SK-N-SH treated with all-trans-retinoic acid at 6 μM for 48 hours (cell line): ENCODE data around the gene HOXA6.

Experiments used
- BACH2 ChIP-seq: fragments of 250-450 bp; sonication (Bioruptor Pico); IDR thresholded peaks from 2 replicates; pipeline ENCODE4 v1.9.0; 2021; ENCODE audit warnings: mild to moderate bottlenecking, borderline replicate concordance
- CSDC2 ChIP-seq: fragments of 250-450 bp; sonication (Bioruptor Pico); IDR thresholded peaks from 2 replicates; pipeline ENCODE4 v1.5.0; 2020; ENCODE audit warnings: mild to moderate bottlenecking, moderate library complexity
- ISL1 ChIP-seq: fragments of 250-450 bp; sonication (Bioruptor Pico); IDR thresholded peaks from 2 replicates; pipeline ENCODE4 v2.1.2; 2022; ENCODE audit warnings: mild to moderate bottlenecking, moderate library complexity
- SNAI2 ChIP-seq: fragments of 250-450 bp; sonication (Bioruptor Pico); IDR thresholded peaks from 2 replicates; pipeline ENCODE4 v1.5.0; 2020; ENCODE audit warnings: mild to moderate bottlenecking, moderate library complexity
- ZFP3 ChIP-seq: fragments of 250-450 bp; sonication (Bioruptor Pico); IDR thresholded peaks from 2 replicates; pipeline ENCODE4 v1.5.0; 2020; ENCODE audit warnings: mild to moderate bottlenecking, moderate library complexity
- ZFP30 ChIP-seq: fragments of 450-650 bp; formaldehyde crosslinking; IDR thresholded peaks from 2 replicates; pipeline ENCODE4 v1.5.0; 2022; ENCODE audit warnings: mild to moderate bottlenecking, moderate library complexity
- TF ChIP-seq, protein P1 (sequence below): fragments of 250-450 bp; sonication (Bioruptor Pico); IDR thresholded peaks from 2 replicates; pipeline ENCODE4 v1.8.0; 2020; ENCODE audit warnings: mild to moderate bottlenecking, moderate library complexity, borderline replicate concordance
- TF ChIP-seq, protein P2 (sequence below): fragments of 250-450 bp; sonication (Bioruptor Pico); IDR thresholded peaks from 2 replicates; pipeline ENCODE4 v1.5.1; 2020; ENCODE audit warnings: low read depth, mild to moderate bottlenecking, moderate library complexity
- TF ChIP-seq, protein P3 (sequence below): fragments of 250-450 bp; sonication (Bioruptor Pico); IDR thresholded peaks from 2 replicates; pipeline ENCODE4 v1.8.0; 2021; ENCODE audit warnings: low read depth, mild to moderate bottlenecking, moderate library complexity, borderline replicate concordance

DNA sequence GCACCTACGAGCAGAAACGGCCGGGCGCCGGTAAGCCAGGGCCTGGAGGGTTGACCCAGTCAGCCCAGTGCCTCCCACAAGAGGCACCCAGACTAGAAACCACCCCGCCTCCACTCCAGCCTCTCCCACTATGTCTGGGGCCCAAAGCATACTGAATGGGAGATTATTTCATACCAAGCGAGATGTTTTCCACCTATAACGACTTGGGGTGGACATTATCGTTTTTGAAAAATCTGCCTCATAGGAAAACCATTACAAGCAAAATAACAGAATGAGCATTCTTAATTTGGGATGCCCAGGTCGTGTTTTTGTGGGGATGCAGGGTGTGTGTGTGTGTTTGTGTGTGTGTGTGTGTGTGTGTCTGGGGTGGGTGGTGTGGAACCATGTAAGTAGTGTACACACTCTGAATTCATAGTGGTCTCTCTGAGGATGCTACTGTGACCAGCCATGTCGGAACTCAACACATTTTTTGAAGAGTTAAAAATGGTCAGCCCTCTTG is 1.6 kb downstream of the HOXA6 start:
- no peak for TF ChIP-seq ZFP3 (CRISPR knock-in tag)
- no peak for TF ChIP-seq BACH2 (CRISPR knock-in tag)
- TF ChIP-seq, protein P1, sequence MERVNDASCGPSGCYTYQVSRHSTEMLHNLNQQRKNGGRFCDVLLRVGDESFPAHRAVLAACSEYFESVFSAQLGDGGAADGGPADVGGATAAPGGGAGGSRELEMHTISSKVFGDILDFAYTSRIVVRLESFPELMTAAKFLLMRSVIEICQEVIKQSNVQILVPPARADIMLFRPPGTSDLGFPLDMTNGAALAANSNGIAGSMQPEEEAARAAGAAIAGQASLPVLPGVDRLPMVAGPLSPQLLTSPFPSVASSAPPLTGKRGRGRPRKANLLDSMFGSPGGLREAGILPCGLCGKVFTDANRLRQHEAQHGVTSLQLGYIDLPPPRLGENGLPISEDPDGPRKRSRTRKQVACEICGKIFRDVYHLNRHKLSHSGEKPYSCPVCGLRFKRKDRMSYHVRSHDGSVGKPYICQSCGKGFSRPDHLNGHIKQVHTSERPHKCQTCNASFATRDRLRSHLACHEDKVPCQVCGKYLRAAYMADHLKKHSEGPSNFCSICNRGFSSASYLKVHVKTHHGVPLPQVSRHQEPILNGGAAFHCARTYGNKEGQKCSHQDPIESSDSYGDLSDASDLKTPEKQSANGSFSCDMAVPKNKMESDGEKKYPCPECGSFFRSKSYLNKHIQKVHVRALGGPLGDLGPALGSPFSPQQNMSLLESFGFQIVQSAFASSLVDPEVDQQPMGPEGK (CRISPR knock-in tag), result no peak
- TF ChIP-seq ZFP30, result no peak
- no peak for TF ChIP-seq CSDC2
- TF ChIP-seq, protein P2, sequence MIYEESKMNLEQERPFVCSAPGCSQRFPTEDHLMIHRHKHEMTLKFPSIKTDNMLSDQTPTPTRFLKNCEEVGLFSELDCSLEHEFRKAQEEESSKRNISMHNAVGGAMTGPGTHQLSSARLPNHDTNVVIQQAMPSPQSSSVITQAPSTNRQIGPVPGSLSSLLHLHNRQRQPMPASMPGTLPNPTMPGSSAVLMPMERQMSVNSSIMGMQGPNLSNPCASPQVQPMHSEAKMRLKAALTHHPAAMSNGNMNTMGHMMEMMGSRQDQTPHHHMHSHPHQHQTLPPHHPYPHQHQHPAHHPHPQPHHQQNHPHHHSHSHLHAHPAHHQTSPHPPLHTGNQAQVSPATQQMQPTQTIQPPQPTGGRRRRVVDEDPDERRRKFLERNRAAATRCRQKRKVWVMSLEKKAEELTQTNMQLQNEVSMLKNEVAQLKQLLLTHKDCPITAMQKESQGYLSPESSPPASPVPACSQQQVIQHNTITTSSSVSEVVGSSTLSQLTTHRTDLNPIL, result no peak
- no peak for TF ChIP-seq ISL1 (CRISPR knock-in tag)
- no peak for TF ChIP-seq SNAI2 (CRISPR knock-in tag)
- TF ChIP-seq, protein P3, sequence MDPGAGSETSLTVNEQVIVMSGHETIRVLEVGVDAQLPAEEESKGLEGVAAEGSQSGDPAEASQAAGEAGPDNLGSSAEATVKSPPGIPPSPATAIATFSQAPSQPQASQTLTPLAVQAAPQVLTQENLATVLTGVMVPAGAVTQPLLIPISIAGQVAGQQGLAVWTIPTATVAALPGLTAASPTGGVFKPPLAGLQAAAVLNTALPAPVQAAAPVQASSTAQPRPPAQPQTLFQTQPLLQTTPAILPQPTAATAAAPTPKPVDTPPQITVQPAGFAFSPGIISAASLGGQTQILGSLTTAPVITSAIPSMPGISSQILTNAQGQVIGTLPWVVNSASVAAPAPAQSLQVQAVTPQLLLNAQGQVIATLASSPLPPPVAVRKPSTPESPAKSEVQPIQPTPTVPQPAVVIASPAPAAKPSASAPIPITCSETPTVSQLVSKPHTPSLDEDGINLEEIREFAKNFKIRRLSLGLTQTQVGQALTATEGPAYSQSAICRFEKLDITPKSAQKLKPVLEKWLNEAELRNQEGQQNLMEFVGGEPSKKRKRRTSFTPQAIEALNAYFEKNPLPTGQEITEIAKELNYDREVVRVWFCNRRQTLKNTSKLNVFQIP, result no peak
